Measurements from ENCODE around the gene ICAM3. TPM values are rescaled to one million over a fixed set of nuclear protein-coding genes. Genes with fewer than 3 reads are reported as not detected.

ICAM3 gene
- total and polyA plus RNA-seq, 10 of the 15 experiments (the other 5 are each of a cell fraction or from before 2014, with no cell fraction given), result 5.5 to 152 (median 90.7) TPM

DNA sequence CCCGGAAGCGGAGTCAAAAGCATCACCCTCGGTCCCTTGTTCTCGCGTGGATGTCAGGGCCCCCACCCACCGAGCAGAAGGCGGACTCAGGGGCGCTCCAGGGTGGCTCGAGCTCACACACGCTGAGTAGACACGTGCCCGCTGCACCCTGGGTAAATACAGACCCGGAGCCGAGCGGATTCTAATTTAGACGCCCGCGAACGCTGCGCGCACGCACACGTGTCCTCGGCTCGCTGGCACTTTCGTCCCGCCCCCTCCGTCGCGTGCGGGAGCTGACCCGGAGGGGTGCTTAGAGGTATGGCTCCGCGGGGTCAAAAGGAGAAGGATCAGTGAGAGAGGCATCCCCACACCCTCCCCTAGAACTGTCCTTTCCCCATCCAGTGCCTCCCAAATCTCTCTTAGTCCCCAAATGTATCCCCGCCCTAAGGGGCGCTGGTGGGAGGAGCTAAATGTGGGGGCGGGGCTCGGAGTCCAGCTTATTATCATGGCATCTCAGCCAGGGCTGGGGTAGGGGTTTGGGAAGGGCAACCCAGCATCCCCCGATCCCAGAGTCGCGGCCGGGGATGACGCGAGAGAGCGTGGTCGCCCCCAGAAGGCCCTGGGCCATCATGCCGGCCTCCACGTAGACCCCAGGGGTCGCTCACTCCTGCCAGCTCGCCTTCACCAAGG lies 50.1 kb downstream of the ICAM3 start (continued):
- TF ChIP-seq, protein P1, sequence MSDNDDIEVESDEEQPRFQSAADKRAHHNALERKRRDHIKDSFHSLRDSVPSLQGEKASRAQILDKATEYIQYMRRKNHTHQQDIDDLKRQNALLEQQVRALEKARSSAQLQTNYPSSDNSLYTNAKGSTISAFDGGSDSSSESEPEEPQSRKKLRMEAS (IDR thresholded peaks at IDR 0.05; ENCODE audit: low read depth, low read length), result peak; percentile 94
- TF ChIP-seq, protein P2, sequence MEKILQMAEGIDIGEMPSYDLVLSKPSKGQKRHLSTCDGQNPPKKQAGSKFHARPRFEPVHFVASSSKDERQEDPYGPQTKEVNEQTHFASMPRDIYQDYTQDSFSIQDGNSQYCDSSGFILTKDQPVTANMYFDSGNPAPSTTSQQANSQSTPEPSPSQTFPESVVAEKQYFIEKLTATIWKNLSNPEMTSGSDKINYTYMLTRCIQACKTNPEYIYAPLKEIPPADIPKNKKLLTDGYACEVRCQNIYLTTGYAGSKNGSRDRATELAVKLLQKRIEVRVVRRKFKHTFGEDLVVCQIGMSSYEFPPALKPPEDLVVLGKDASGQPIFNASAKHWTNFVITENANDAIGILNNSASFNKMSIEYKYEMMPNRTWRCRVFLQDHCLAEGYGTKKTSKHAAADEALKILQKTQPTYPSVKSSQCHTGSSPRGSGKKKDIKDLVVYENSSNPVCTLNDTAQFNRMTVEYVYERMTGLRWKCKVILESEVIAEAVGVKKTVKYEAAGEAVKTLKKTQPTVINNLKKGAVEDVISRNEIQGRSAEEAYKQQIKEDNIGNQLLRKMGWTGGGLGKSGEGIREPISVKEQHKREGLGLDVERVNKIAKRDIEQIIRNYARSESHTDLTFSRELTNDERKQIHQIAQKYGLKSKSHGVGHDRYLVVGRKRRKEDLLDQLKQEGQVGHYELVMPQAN (conservative IDR thresholded peaks at IDR 0.05), result peak; percentile 68; the same call in 1 of the 2 replicates
- TF ChIP-seq ZZZ3 (IDR thresholded peaks at IDR 0.05; ENCODE audit: control insufficient read depth, insufficient read length, low read depth), result no peak
- no peak for TF ChIP-seq NFIC (IDR thresholded peaks at IDR 0.05; ENCODE audit: low read depth, low read length)
- TF ChIP-seq CHD2 (IDR thresholded peaks at IDR 0.05; ENCODE audit: borderline replicate concordance, low read depth, low read length), result peak; percentile 24; the same call in 1 of the 2 replicates
- TF ChIP-seq, protein P3, sequence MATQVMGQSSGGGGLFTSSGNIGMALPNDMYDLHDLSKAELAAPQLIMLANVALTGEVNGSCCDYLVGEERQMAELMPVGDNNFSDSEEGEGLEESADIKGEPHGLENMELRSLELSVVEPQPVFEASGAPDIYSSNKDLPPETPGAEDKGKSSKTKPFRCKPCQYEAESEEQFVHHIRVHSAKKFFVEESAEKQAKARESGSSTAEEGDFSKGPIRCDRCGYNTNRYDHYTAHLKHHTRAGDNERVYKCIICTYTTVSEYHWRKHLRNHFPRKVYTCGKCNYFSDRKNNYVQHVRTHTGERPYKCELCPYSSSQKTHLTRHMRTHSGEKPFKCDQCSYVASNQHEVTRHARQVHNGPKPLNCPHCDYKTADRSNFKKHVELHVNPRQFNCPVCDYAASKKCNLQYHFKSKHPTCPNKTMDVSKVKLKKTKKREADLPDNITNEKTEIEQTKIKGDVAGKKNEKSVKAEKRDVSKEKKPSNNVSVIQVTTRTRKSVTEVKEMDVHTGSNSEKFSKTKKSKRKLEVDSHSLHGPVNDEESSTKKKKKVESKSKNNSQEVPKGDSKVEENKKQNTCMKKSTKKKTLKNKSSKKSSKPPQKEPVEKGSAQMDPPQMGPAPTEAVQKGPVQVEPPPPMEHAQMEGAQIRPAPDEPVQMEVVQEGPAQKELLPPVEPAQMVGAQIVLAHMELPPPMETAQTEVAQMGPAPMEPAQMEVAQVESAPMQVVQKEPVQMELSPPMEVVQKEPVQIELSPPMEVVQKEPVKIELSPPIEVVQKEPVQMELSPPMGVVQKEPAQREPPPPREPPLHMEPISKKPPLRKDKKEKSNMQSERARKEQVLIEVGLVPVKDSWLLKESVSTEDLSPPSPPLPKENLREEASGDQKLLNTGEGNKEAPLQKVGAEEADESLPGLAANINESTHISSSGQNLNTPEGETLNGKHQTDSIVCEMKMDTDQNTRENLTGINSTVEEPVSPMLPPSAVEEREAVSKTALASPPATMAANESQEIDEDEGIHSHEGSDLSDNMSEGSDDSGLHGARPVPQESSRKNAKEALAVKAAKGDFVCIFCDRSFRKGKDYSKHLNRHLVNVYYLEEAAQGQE (IDR thresholded peaks at IDR 0.05; ENCODE audit: low read depth, low read length), result no peak
- no peak for TF ChIP-seq ZNF207 (IDR thresholded peaks at IDR 0.05; ENCODE audit: borderline replicate concordance)
- TF ChIP-seq SUPT20H (IDR thresholded peaks at IDR 0.05; ENCODE audit: borderline replicate concordance, control insufficient read depth, low read depth, low read length), result no peak
- TF ChIP-seq, protein P4, sequence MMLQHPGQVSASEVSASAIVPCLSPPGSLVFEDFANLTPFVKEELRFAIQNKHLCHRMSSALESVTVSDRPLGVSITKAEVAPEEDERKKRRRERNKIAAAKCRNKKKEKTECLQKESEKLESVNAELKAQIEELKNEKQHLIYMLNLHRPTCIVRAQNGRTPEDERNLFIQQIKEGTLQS (IDR thresholded peaks at IDR 0.05; ENCODE audit: borderline replicate concordance, extremely low read depth, low read depth, low read length), result no peak
- TF ChIP-seq IKZF1 (conservative IDR thresholded peaks at IDR 0.05), result peak; percentile 42; the same call in 1 of the 2 replicates
- no peak for TF ChIP-seq JUND (IDR thresholded peaks at IDR 0.05; ENCODE audit: low read depth, low read length)
- TF ChIP-seq, protein P5, sequence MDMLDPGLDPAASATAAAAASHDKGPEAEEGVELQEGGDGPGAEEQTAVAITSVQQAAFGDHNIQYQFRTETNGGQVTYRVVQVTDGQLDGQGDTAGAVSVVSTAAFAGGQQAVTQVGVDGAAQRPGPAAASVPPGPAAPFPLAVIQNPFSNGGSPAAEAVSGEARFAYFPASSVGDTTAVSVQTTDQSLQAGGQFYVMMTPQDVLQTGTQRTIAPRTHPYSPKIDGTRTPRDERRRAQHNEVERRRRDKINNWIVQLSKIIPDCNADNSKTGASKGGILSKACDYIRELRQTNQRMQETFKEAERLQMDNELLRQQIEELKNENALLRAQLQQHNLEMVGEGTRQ (IDR thresholded peaks at IDR 0.05; ENCODE audit: borderline replicate concordance, low read depth, low read length), result no peak; the same call in 1 of the 2 replicates
- TF ChIP-seq IKZF2 (IDR thresholded peaks at IDR 0.05), result no peak
- TF ChIP-seq ZNF24 (IDR thresholded peaks at IDR 0.05), result no peak
- TF ChIP-seq RELA (IDR thresholded peaks at IDR 0.05; ENCODE audit: borderline replicate concordance, partially characterized antibody), result no peak
- TF ChIP-seq IRF4 (IDR thresholded peaks at IDR 0.05; ENCODE audit: low read depth, low read length), result 0 out of 2 replicates have a peak, but pooled peaks have one; percentile 6
- no peak for TF ChIP-seq POLR2AphosphoS2 (IDR thresholded peaks at IDR 0.05; ENCODE audit: low read depth, low read length)
- peak; percentile 18 for TF ChIP-seq KLF5 (IDR thresholded peaks at IDR 0.05; ENCODE audit: partially characterized antibody)
